ENCODE results near the gene RPTOR.
A peak's percentile ranks its signal among the peaks of the same experiment; 100 is the strongest.

The RPTOR gene

DNA sequence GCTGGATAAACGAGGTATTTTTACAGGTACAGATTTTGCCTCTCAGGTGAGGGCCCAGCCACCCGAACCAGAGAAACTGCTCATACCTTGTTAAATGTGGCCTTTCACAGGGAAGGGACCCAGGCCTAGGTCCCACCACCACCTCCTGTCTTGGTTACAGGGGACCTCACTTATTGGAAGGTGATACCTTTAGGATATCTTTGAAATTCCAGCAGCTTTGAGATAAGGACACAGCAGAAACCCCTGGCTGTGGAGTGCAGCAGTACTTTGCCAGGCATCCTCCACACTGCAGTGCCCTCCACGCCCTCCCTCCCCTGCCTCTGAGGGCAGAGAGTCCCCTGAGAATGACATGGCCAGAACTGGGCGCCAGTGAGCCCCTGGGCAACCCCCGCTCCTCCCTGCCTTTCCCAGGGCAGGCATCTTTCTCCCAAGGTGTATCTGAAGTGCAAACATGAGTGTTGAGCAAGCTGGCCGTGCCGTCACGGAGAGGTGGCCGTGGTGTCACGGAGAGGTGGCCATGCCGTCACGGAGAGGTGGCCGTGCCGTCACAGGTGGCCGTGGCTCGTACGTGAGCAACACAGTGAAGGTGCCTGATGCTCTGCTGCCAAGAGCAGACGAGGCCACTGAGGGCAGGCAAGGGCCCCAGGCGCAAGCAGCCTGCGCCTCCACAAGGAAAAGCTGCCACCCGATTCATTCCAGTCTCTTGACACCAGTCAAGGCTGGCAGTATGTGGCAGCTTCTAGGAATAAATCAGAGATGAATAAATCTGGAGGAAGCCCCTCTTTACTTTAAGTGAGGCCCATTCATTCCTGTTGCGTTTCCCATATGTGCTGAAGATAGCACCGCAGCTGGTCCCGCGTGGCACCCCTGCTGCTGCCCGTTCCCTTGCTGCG lies 312.5 kb downstream of the RPTOR start:
- no peak for DNase-seq

DNA sequence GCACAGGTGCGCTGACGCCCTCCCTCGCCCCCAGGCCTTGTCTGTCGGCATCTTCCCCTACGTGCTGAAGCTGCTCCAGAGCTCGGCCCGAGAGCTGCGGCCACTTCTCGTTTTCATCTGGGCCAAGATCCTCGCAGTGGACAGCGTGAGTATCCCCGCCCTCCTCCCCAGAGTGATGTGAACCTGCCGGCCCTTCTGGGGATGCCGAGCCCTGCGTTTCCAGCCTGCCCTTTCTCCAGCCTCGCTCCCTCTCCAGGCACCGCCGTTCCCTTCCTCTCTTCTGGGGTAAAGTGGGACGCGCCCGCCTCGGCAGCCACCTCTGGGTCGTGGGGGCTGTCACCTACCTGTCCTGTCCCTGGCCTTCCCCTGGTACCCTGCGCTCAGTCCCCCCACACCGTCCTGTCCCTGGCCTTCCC lies 313.1 kb downstream of the RPTOR start:
- DNase-seq = no peak

DNA sequence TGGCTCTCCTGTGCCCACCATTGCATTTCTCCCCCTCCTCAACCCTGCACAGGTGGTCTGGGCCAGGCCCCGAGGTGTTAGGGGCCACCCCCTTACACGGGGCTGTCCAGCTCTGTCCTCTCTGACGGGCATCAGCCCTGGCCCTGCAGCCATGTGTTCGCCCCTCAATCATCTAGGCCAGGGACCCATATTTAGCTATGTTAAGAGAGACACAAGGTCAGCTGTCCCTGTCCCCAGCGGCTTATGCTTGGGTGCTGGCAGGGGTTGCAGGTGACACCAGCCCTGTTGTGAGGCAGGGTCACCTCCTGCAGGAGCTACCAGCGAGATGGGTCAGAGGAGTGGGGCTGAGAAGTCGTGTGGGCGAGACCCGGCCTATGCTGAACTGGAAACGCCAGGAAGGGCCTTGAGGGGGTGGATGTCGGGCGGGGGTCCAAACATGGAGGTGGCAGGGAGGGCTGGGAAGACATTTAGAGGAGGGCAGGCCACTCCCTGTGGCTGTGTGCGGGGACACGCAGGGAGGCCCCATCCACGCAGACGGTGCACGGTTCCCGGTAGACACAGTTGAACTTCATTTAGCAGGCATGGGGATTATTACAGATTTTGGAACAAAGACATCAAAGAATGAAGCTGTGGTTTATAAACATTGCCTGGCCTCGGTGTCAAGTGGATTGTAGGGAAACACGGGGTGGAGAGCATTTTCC lies 313.8 kb downstream of the RPTOR start:
- DNase-seq = no peak

DNA sequence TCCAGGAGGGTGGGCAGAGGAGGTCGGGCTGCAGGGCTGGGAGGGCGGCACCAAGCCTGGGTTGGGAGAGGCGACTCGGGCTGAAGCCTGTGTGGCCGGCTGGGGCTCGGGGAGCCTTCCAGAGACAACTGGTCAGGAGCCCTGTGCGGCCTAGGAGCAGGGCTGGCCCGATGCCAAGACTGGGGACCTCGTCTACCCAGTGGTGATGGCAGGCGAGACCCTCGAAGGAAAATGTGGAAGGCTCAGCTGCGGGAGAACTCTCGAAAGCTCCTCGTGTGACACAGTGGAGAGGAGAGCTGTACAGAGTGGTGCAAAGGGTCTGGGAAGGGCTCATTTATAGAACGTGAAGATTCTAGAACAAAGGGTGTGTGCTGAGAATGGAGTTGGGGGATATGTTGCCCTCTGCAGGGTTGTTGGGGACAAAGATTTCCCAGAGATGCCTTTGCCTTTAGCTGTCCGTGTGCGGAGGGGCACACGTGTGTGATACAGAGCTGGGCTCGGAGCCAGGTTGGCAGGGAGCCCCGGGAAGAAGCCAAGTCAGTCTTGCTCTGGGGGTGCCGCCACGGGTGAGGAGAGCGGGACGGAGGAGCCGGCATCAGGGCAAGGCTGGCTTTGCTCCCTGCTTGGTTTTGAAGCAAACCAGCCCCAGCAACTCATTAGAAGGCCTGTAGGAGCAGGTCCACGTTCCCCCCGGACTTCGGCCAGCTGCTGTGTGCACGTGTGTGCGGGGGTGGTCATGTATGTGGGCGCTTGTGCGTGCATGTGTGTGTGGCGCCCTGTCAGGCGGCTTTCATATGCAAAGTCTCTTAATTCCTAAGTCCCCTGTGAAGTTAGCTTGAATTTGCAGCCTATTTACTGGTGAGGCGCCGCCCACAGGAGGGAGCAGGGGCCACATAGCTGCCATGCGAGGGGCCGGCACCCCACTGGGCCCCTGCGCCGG lies 314.6 kb downstream of the RPTOR start:
- DNase-seq = no peak

DNA sequence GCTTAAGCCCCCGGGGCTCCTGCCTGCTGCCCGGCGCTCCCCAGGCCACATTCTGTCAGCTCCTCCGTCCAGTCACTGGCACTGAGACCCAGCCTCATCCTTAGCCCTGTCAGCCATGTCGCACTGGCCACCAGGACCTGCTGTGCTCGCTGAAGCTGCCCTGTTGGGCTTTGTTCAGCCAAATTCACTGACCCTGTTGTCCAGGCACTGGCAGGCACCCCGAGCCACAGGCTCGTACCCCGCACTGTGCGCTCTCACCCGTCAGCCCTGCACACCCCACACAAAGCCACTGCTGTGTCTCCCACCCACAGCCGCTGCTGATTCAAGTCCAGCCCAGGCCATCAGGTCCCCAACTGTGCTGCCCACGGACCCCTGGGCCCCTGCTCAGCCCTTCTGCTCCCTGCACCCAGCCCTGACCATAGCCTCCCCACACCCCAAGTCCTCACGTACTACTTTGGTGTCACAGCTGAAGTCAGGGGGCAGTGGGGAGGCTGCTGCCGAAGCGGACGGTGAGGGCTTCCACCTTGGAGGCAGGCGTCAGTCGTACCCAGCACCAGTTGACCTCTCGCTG lies 315.5 kb downstream of the RPTOR start:
- no peak for DNase-seq

DNA sequence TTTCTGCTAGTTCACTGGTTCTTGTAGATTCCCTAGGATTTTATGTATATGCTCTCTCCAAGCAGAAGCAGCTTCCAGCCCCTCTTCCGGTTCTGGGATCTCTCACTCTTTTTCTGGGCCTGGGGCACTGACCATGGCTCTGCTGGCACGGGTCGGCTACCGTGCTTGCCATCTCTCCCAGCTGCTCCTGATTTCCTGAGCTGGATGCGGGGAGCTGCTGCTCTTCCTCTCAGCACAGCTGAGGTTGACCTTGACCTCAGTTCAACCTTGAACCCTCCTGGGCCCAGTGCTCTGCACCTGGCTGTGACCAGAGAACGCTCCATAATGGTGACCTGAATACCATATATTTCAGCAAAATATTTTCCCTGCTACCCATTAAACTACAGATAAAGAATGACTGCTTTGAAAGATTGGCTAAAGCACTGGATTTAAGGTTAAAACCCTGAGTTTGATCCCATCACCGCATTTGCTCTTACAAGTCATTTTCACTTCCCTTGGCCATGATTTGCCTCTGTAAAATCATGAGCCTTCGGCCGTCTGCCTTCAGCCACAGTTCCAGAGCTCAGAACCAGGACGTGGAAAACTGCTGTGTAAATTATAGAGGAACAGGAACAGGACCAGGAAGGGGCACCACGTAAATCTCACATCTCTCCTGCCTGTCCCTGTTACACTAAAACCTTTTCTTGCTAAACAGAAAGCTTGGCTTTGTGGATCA lies 316.2 kb downstream of the RPTOR start:
- DNase-seq = no peak

DNA sequence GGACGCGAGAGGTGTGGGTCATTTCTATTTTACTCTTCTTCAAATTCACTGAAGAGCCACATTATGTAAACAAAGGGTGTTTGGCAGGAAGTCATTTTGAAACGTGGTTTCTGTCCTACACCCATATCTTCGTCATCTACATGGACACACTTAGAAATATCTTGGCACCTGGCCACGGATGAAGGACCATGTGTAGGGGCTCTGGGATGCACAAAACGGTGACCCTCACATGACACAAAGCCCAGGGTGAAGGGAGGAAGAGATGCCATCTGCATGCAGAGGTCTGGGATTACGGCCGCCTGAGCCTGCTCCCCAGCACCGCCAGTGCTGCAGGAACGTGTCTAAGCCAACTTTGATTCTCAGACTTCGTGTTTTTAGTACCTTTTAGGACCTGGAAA lies 316.8 kb downstream of the RPTOR start:
- no peak for DNase-seq

DNA sequence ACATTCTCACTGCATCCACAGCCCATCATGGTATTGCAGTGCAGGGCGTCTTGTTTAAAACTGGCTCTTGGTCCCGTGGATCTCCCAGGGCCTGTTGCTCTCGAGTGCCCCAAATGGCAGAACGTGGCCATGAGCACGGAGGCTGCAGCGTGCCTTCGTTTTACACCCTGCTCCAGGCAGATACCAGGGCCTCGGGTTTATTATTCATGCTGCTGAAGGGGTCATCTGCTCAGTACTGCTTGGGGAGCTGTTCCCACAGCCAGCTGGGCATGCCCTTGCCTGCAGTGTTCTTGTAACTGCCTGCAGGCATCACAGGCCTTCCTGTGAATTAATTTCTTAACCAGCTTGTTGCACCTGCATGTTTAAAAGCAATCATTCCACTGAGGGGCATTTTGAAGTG lies 317.3 kb downstream of the RPTOR start:
- peak; percentile 87 for DNase-seq

DNA sequence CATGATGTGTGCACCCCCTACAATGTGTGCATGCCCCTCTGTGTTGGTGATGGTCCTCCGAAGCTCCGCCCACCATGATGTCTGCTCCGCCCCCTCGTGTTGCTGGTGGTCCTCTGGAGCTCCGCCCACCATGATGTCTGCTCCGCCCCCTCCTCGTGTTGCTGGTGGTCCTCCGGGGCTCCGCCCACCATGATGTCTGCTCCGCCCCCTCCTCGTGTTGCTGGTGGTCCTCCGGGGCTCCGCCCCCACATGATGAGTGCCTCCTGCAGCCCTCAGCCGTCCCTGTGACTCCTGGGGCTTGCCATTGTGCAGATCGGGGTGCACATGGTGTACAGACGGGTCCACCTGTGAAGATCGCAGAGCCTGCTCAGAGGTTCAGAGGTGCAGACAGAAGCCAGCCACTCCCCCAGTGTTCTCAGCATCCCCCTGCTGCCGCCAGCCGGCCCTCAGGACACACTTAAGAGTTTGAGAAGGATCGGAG lies 317.9 kb downstream of the RPTOR start:
- DNase-seq = no peak

DNA sequence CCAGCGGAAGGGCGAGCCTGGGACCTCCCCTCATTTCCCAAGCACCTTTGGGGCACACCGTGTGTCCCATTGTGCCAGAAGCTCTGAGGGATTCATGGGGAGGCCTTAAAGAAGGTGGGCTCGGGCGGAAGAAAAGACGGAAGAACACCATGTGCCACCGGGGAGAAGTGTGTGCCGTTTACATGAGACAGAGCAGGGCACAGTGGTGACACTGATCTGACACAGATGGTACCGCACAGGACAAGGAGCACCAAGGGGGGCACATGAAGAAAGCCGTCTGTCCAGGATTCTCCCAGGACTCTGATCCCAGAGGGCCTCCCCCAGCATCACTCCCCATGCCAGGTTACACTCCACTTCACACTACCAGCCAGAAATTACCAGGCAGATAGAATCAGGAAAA lies 318.3 kb downstream of the RPTOR start:
- DNase-seq = no peak

DNA sequence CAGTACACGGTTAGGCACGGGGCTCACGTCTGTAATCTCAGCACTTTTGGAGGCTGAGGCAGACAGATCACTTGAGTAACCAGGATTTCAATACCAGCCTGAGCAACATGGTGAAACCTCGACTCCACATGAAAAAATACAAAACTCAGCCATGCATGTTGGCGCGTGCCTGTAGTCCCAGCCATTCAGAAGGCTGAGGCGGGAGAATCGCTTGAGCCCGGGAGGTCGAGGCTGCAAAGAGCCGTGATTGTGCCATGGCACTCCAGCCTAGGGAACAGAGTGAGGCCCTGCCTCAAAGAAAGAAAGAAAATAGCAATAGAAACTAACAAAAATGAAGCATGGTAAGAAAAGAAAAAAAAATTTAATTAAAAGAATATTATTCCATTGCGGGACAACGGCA lies 319.0 kb downstream of the RPTOR start:
- no peak for DNase-seq

DNA sequence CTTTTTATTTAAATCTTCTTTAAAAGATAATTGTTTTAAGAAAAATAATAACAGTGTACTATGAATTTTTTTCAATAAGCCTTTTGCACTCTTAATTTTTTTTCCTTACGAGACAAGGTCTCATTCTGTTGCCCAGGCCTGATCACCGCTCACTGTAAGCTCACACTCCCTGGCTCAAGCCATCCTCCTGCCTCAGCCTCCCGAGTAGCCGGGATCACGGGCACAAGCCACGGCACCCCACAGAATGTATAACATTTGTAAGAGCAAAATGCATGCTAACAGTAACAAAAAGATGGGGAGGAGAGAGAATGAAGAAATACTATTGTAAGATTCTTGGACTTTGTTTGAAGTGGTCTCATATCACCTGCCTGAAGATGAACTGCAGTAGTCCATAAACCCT lies 320.1 kb downstream of the RPTOR start:
- no peak for DNase-seq

DNA sequence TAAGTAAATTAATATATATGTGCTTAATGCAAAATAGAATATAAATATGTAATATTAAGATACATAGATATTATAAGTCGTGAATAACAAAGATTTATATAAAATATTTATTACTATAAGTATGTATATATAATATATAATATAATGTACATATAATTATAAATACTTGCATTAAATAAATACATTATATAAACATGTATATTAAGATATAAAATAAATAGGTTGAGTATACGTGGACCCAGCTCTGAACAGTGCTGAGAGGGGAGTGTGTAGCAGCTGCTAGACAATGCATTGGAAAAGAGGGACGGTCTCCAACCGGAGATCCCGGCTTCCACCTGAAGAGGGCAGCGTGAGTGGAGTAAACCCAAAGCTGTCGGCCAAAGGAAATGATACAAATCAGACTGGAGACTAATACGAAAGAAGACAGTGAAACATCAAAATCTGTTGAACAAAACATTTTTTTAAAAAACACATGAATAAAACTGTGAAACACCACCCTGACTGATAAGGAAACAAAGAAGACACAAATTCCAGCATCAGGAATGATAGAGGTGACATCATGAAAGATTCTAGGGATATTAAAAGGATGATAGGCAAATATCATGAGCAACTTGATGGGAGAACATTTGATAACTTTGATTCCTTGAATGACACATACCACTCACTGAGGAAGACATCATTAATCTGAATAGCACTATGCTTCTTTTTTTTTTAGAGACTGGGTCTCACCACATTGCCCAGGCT lies 321.6 kb downstream of the RPTOR start:
- DNase-seq = peak; percentile 70

DNA sequence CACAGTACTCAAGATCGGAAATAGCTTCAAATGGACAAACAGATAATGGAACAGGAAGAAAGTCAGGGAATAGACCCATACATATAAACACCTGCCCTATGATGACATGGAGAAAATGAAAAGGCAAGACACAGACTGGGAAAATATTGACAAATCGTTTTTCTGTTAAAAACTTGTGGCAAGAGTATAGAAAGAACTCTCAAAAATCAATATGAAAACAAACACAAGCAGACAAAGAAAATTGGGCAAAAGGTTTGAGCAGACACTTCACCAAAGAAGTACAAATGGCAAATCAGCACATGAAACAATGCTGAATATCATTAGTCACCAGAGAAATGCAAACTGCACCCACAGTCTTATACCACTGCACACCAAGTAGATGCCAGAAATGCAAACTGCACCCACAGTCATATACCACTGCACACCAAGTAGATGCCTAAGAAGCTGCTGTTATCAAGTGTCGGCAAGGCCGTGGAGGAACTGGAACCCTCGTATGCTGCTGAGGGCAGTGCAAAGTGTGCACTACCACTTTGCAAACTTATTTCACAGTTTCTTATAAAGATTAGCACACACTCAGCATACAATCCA lies 323.5 kb downstream of the RPTOR start:
- DNase-seq = no peak

DNA sequence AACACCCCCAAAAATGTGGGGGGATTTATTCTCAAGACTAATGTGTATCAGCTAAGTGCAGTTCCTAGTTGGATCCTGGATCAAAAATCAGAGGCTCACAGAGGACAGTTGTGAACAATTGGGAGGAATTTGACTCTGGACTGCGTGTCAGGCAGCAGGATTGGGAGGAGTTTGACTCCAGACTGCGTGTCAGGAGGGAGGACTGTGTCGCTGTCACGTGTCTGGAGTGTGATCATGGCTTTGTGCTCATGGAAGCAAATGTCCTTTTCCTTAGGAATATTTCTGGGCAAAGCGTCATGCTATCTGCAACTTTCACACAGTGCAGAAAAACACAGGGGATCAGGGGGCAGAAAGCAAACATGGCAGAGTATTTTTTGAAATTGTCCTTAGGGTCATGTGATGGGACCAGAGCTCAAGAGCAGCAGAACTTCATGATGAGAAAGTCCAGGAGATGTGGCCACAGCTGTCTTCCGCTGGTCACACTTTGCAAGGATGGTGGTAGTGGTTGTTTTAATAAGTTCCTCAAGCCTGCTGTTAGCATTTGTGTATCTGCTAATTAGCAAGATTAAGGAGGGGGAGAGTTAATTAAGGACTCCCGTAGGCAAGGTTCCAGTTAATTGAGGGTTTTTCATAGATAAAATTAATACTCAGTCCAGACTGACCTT lies 325.0 kb downstream of the RPTOR start:
- DNase-seq = no peak

DNA sequence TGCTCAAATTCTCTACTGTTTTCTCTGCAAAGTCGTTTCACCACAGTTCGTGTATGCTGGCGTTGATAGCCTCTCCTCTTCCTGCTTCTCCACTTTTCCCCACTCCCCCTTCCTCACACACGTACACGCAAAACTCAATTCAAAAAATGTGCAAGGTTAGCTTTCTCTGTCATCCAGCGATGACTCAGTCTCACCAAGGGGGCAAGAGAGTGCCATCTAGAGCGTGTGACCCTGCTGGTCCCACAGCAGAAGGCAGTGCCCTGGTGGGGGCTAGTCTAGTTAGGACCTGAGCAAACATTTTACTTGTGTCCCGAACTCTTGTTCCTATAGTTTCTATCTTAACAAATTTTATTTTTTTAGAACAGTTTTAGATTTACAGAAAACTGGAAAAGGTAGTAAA lies 325.8 kb downstream of the RPTOR start:
- no peak for DNase-seq

DNA sequence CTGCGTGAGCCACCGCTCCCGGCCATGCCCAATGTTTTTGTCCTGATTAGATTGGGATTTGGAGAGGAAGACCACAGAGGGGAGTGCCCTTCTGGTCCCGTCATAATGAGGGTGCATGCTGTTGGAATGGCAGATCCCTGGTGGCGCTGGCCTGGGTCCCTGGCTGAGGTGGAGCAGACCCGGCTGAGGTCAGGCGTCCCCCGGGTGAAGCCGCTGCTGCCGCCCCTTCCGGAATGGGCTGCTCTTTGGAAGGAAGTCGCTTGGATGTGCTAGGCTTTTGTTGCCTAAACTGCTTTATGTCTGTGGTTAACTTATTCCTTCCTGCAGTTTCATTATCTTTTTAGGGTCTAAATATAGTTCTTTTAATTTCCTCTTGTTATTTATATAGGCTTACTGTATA lies 326.7 kb downstream of the RPTOR start:
- no peak for DNase-seq

DNA sequence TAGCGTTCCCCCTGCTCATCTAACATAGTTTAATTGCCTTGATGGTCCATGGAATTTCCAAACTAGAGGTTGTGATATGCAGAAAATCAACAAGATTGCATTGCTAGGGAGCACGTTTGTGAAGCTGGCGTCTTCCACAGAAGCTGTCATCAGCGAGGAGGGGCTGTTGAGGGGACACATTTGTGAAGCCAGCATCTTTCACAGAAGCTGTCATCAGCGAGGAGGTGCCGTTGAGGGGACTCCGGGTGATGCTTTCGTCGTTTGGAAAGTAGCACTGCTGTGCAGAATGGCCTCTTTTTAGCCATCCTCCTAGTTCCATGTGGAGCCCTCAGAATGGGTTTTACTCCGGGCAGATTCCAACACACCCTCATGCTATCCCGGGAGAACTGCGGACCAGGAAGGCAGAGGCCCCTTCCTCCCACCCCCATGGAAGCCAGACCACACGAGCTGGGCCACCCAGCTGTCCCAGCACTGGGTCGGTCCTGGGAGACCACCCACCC lies 327.4 kb downstream of the RPTOR start:
- DNase-seq = no peak

DNA sequence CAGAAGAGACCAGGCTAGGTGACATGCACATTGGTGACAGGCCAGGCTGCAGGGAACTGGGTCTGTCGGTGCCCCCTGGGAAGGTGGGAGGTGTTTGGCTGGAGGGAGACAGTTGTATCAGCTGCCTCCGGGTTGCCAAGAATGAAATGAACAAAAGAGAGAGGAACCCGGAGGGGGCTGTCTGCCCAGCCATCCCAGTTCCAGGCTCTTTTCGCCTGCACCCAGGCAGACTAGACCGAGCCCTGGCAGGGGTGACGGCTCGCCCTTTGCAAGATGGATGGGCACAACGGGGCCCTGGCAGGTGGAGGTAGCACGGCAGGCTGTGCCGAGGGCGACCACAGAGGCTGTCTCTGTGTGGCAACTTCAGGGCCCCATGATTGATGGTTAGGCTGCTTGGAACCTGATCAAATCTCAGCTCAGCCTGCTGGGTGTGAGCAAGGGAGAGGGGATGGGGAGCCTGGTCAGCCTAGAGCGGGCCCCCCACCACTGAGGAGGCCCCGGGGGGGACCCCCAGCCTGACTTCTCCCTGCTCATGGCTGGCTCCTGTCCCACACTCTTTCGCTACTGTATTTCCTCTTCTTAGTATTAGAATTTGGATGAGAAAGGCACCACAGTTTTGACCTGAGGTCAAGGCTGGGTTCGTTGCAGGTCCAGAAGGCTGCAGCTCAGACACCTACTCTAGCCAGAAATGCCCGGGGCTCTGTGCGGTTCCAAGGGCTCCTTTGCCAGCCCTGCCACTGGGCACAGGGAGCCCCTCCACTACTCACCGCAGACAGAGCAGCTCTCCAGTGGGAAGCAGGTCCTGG lies 328.1 kb downstream of the RPTOR start:
- no peak for DNase-seq

All from NCI-H1436 (cell line).